H1 (cell line): ENCODE results near the gene MAPK8IP3. TPM values are rescaled to one million over a fixed set of nuclear protein-coding genes. Genes with fewer than 3 reads are reported as not detected.

ENCODE experiments used
- CTCF ChIA-PET: fragments of 300-600 bp; sonication (Branson Sonifier 250); formaldehyde crosslinking; loops from one replicate; lab custom pipeline; 2021; ENCODE audit not compliant: partially characterized antibody; lab: Charles Lee
- POLR2A ChIA-PET: fragments of 300-600 bp; sonication (Branson Sonifier 250); formaldehyde crosslinking; loops from one replicate; lab custom pipeline; 2021; ENCODE audit warnings: inconsistent platforms; ENCODE audit not compliant: partially characterized antibody; lab: Charles Lee
- DNase-seq, 2 experiments: peaks; one replicate each; pipeline versions ENCODE4 v3.0.0 to v3.0.0-alpha.2; 2010 to 2022; ENCODE audit warnings: low spot score in 2 of 2, low read depth in 1 of 2, mixed read lengths in 1 of 2
- FAIRE-seq: peaks from 2 replicates; lab custom pipeline; 2011; peaks lifted over from hg19 to GRCh38; lab: Jason Lieb, UNC
- H2AFZ ChIP-seq: 2 replicates; pipeline ENCODE4 v1.8.1; 2012; ENCODE audit warnings: low read length, inconsistent platforms
- H2AK5ac ChIP-seq: 2 replicates; pipeline ENCODE4 v1.6.1; 2013; ENCODE audit warnings: low read depth, low read length
- H2BK120ac ChIP-seq: replicated peaks from 2 replicates; pipeline ENCODE3; 2013; ENCODE audit warnings: low read depth, low read length, inconsistent platforms
- H2BK12ac ChIP-seq: 2 replicates; pipeline ENCODE4 v1.6.1; 2013; ENCODE audit warnings: low read depth, low read length
- H2BK15ac ChIP-seq: 2 replicates; pipeline ENCODE4 v1.6.1; 2013; ENCODE audit warnings: low read length
- H2BK20ac ChIP-seq: 2 replicates; pipeline ENCODE4 v1.6.1; 2013; ENCODE audit warnings: low read length
- H2BK5ac ChIP-seq: 2 replicates; pipeline ENCODE4 v1.6.1; 2013; ENCODE audit warnings: low read depth, low read length
- H3K14ac ChIP-seq: 2 replicates; pipeline ENCODE4 v1.6.1; 2013; ENCODE audit warnings: inconsistent platforms; ENCODE audit not compliant: insufficient read length
- H3K18ac ChIP-seq: 2 replicates; pipeline ENCODE4 v1.6.1; 2013; ENCODE audit warnings: low read length; ENCODE audit errors: extremely low read depth
- H3K23ac ChIP-seq: 2 replicates; pipeline ENCODE4 v1.6.1; 2013; ENCODE audit warnings: inconsistent platforms; ENCODE audit not compliant: insufficient read length
- H3K23me2 ChIP-seq: 2 replicates; pipeline ENCODE4 v1.6.1; 2013; ENCODE audit warnings: low read depth, low read length
- H3K27ac ChIP-seq: 2 replicates; pipeline ENCODE4 v1.6.1; 2011; ENCODE audit warnings: low read depth, low read length, inconsistent platforms
- H3K27me3 ChIP-seq, 4 experiments: replicated peaks in 1 of 4; 1 replicate in 1 of 4; 2 replicates in 3 of 4; pipeline versions ENCODE4 v1.6.1 to v1.8.1; 2011 to 2013; ENCODE audit warnings: low read length in 3 of 4, mild to moderate bottlenecking in 3 of 4, inconsistent platforms in 2 of 4, mixed read lengths in 2 of 4, moderate library complexity in 1 of 4; ENCODE audit not compliant: control insufficient read depth in 3 of 4, insufficient read depth in 3 of 4; ENCODE audit errors: extremely low read depth in 1 of 4
- H3K36me3 ChIP-seq, 4 experiments: 2 replicates each; pipeline versions ENCODE4 v1.6.1 to v1.8.1; 2011 to 2013; ENCODE audit warnings: mild to moderate bottlenecking in 4 of 4, low read length in 3 of 4, moderate library complexity in 2 of 4, control low read depth in 1 of 4, inconsistent platforms in 1 of 4; ENCODE audit not compliant: insufficient read depth in 4 of 4, control insufficient read depth in 2 of 4
- H3K4ac ChIP-seq: replicated peaks from 2 replicates; pipeline ENCODE3; 2013; ENCODE audit warnings: low read length, low read depth, mixed read lengths, inconsistent platforms; ENCODE audit not compliant: insufficient read length
- H3K4me1 ChIP-seq, 4 experiments: replicated peaks in 1 of 4; 1 replicate in 1 of 4; 2 replicates in 3 of 4; pipeline versions ENCODE4 v1.6.1 to v1.8.1; 2011 to 2013; ENCODE audit warnings: low read length in 3 of 4, inconsistent platforms in 2 of 4, mixed read lengths in 1 of 4; ENCODE audit not compliant: insufficient read depth in 4 of 4, control insufficient read depth in 3 of 4
- H3K4me2 ChIP-seq, 2 experiments: 2 replicates each; pipeline versions ENCODE4 v1.6.1 to v1.8.1; 2011 to 2013; ENCODE audit warnings: low read depth in 2 of 2, low read length in 2 of 2, control low read depth in 1 of 2, inconsistent platforms in 1 of 2, mild to moderate bottlenecking in 1 of 2; ENCODE audit not compliant: insufficient read depth in 1 of 2
- H3K4me3 ChIP-seq, 4 experiments: fragments of 200-600, 300-600 bp in 1 of 4; sonication (generic), shearing (Covaris generic), sonication (Bioruptor Twin) in 1 of 4; 2 replicates each; pipeline versions ENCODE4 v1.5.1 to v1.8.1; 2011 to 2016; ENCODE audit warnings: low read length in 4 of 4, low read depth in 3 of 4, control low read depth in 2 of 4, inconsistent platforms in 2 of 4, mild to moderate bottlenecking in 2 of 4, mixed read lengths in 1 of 4, moderate library complexity in 1 of 4; ENCODE audit not compliant: insufficient read depth in 2 of 4; ENCODE audit errors: extremely low read depth in 1 of 4
- H3K56ac ChIP-seq: replicated peaks from 2 replicates; pipeline ENCODE3; 2013; ENCODE audit warnings: low read depth, mild to moderate bottlenecking, mixed read lengths, low read length, inconsistent platforms; ENCODE audit not compliant: insufficient read length
- H3K79me1 ChIP-seq: 2 replicates; pipeline ENCODE4 v1.6.1; 2013; ENCODE audit warnings: low read depth, low read length, control low read depth
- H3K79me2 ChIP-seq, 2 experiments: 2 replicates each; pipeline versions ENCODE4 v1.6.1 to v1.8.1; 2012 to 2013; ENCODE audit warnings: low read length in 2 of 2, mild to moderate bottlenecking in 2 of 2, inconsistent platforms in 1 of 2; ENCODE audit not compliant: insufficient read depth in 2 of 2, control insufficient read depth in 1 of 2
- H3K9ac ChIP-seq, 4 experiments: replicated peaks in 1 of 4; 1 replicate in 1 of 4; 2 replicates in 3 of 4; pipeline versions ENCODE4 v1.6.1 to v1.8.1; 2011 to 2013; ENCODE audit warnings: low read depth in 3 of 4, low read length in 3 of 4, control low read depth in 2 of 4, mild to moderate bottlenecking in 2 of 4, moderate library complexity in 2 of 4, inconsistent platforms in 1 of 4; ENCODE audit errors: extremely low read depth in 1 of 4
- H3K9me3 ChIP-seq, 2 experiments: 2 replicates each; pipeline versions ENCODE4 v1.6.1 to v1.8.1; 2012 to 2013; ENCODE audit warnings: mild to moderate bottlenecking in 2 of 2, moderate library complexity in 2 of 2, control low read depth in 1 of 2, inconsistent platforms in 1 of 2, low read depth in 1 of 2, low read length in 1 of 2, mixed read lengths in 1 of 2; ENCODE audit not compliant: insufficient read depth in 2 of 2
- H4K20me1 ChIP-seq, 2 experiments: replicated peaks in 1 of 2; 2 replicates each; pipeline versions ENCODE3 to v1.8.1; 2011 to 2013; ENCODE audit warnings: inconsistent platforms in 2 of 2, low read length in 2 of 2, mild to moderate bottlenecking in 1 of 2; ENCODE audit not compliant: insufficient read depth in 2 of 2, control insufficient read depth in 1 of 2
- H4K5ac ChIP-seq: 2 replicates; pipeline ENCODE4 v1.6.1; 2013; ENCODE audit warnings: low read length, low read depth, mixed read lengths, inconsistent platforms; ENCODE audit not compliant: insufficient read length
- H4K8ac ChIP-seq: 2 replicates; pipeline ENCODE4 v1.8.0; 2013; ENCODE audit warnings: mild to moderate bottlenecking, moderate library complexity, low read length, inconsistent platforms; ENCODE audit not compliant: insufficient read depth; ENCODE audit errors: extremely low read depth
- H4K91ac ChIP-seq: replicated peaks from 2 replicates; pipeline ENCODE3; 2013; ENCODE audit warnings: low read length, mixed read lengths, inconsistent platforms; ENCODE audit not compliant: insufficient read length
- ASH2L ChIP-seq: fragments of 200-600, 300-600 bp; sonication (generic); IDR thresholded peaks from one replicate; pipeline ENCODE4 v1.7.1; 2017; ENCODE audit warnings: low read length
- FOSL1 ChIP-seq: IDR thresholded peaks from 2 replicates; pipeline ENCODE4 v1.6.1; 2011; ENCODE audit warnings: mild to moderate bottlenecking, low read depth, low read length, moderate library complexity; ENCODE audit not compliant: insufficient read depth
- HDAC2 ChIP-seq, 2 experiments: fragments of 300-600 bp in 1 of 2; sonication (generic) in 1 of 2; IDR thresholded peaks; 2 replicates each; pipeline ENCODE4 v1.6.1; 2011 to 2012; ENCODE audit warnings: low read depth in 2 of 2, low read length in 2 of 2, mild to moderate bottlenecking in 2 of 2, moderate library complexity in 2 of 2, borderline replicate concordance in 1 of 2, inconsistent platforms in 1 of 2
- JUN ChIP-seq: IDR thresholded peaks from 2 replicates; pipeline ENCODE4 v1.6.1; 2011; ENCODE audit warnings: low read depth, mild to moderate bottlenecking, improper control_type of control experiment, low read length
- PHF8 ChIP-seq: fragments of 200-600 bp; sonication (generic); conservative IDR thresholded peaks from 2 replicates; pipeline ENCODE4 v1.7.1; 2012; ENCODE audit warnings: low read depth, mild to moderate bottlenecking, inconsistent platforms, low read length, moderate library complexity
- POLR2A ChIP-seq, 2 experiments: IDR thresholded peaks; 1 replicate in 1 of 2; 2 replicates in 1 of 2; pipeline ENCODE4 v1.6.1; 2011; ENCODE audit warnings: low read depth in 2 of 2, low read length in 2 of 2, mild to moderate bottlenecking in 2 of 2; ENCODE audit errors: control extremely low read depth in 1 of 2
- RAD21 ChIP-seq, 2 experiments: IDR thresholded peaks in 1 of 2; conservative IDR thresholded peaks in 1 of 2; 2 replicates each; pipeline ENCODE4 v1.6.1; 2011; ENCODE audit warnings: low read depth in 2 of 2, low read length in 2 of 2, improper control_type of control experiment in 1 of 2, inconsistent platforms in 1 of 2, mild to moderate bottlenecking in 1 of 2, moderate library complexity in 1 of 2
- RFX5 ChIP-seq: IDR thresholded peaks from 2 replicates; pipeline ENCODE4 v1.6.1; 2011; ENCODE audit warnings: low read depth, low read length, improper control_type of control experiment, borderline replicate concordance
- SRF ChIP-seq: IDR thresholded peaks from 2 replicates; pipeline ENCODE4 v1.6.1; 2011; ENCODE audit warnings: mild to moderate bottlenecking, low read depth, low read length, moderate library complexity
- SUZ12 ChIP-seq: fragments of 200-600 bp; sonication (generic); IDR thresholded peaks from 2 replicates; pipeline ENCODE4 v1.6.1; 2012; ENCODE audit warnings: mild to moderate bottlenecking, inconsistent platforms, low read length, moderate library complexity, mixed read lengths
- TAF7 ChIP-seq: optimal IDR thresholded peaks from 2 replicates; pipeline ENCODE3; 2011; ENCODE audit warnings: low read depth, mild to moderate bottlenecking, inconsistent platforms, low read length, moderate library complexity, borderline replicate concordance
- TBP ChIP-seq: IDR thresholded peaks from 2 replicates; pipeline ENCODE4 v1.6.1; 2011; ENCODE audit warnings: low read depth, low read length, improper control_type of control experiment
- TCF12 ChIP-seq: IDR thresholded peaks from 2 replicates; pipeline ENCODE4 v1.6.1; 2011; ENCODE audit warnings: low read depth, mild to moderate bottlenecking, low read length
- WGBS, 2 experiments: shearing (Covaris generic) in 1 of 2; methylation state at CpG; one replicate each; pipeline versions ENCODE4 v1.1.6 to v1.1.7; 2013 to 2015; ENCODE audit warnings: low lambda C conversion rate in 2 of 2, mixed read lengths in 2 of 2, inconsistent platforms in 1 of 2, low coverage in 1 of 2, missing lambda C conversion rate in 1 of 2; ENCODE audit not compliant: insufficient replicate concordance in 2 of 2, insufficient coverage in 1 of 2, insufficient read length in 1 of 2; ENCODE audit errors: extremely low coverage in 1 of 2, missing lambda C conversion rate in 1 of 2; 5-methylcytosine and 5-hydroxymethylcytosine counted together
- polyA plus RNA-seq, 7 experiments: library from polyadenylated mRNA; depleted of rRNA in 3 of 7; stranded (reverse) in 5 of 7; unstranded in 2 of 7; fragments of >200 nt in 5 of 7; fragments of 200-250 nt in 2 of 7; gene quantifications; 1 replicate in 5 of 7; 2 replicates in 1 of 7; 4 replicates in 1 of 7; pipeline versions ENCODE4 v1.2.1 to v1.2.3, GENCODE V29; 2011 to 2013; ENCODE audit warnings: missing spikeins in 2 of 7, mixed read lengths in 2 of 7
- total RNA-seq: library from RNA; stranded (reverse); fragmentation: NEBNext Ultra II Directional; extraction: Animal tissue kit (Norgen Biotek cat#: 25700); gene quantifications from 2 replicates; pipeline ENCODE4 v1.2.1, GENCODE V29; 2021
- TF ChIP-seq, protein P1 (sequence below): IDR thresholded peaks from 2 replicates; pipeline ENCODE4 v1.6.1; 2012; ENCODE audit warnings: inconsistent platforms

MAPK8IP3 gene
- total and polyA plus RNA-seq, 2 of the 8 experiments (the other 6 are each of a cell fraction or from before 2014, with no cell fraction given), result 16.9 to 43.4 TPM

DNA sequence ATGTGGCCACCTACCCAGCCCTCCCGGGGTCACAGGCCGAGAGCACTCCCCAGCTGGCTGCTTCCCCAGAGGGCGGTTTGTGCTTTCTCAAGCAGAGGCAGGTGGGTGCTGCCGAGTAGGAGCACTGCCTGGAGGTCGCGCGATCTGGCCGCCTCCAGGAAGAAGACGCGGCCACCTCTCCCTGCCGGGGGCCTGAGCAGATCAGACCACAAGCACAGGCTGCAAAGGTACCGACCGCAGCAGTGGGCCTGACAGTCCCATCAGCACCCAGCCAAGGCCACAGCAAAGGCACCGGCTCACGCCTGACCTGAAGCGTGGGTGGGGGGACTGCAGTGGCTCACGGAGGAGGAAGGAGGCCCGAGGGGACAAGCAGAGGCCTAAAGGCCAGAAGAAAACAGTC, 102.7 kb downstream of the MAPK8IP3 start:
- no peak overlapping the region for H4K91ac ChIP-seq
- CTCF ChIA-PET, result no interaction called here
- no peak for FAIRE-seq
- no peak for TF ChIP-seq JUN
- TF ChIP-seq RAD21 (IDR thresholded peaks at IDR 0.05 in 1 of 2, conservative IDR thresholded peaks at IDR 0.05 in 1 of 2; ENCODE audit: low read depth in 2 of 2, low read length in 2 of 2), result no peak
- no peak for TF ChIP-seq HDAC2 (IDR thresholded peaks at IDR 0.05; ENCODE audit: borderline replicate concordance in 1 of 2, low read depth in 2 of 2, low read length in 2 of 2)
- TF ChIP-seq POLR2A (IDR thresholded peaks at IDR 0.05; ENCODE audit: control extremely low read depth in 1 of 2, low read depth in 2 of 2, low read length in 2 of 2), result no peak
- TF ChIP-seq TBP, result no peak
- no peak for TF ChIP-seq SRF
- no peak for TF ChIP-seq TAF7
- TF ChIP-seq, protein P1, sequence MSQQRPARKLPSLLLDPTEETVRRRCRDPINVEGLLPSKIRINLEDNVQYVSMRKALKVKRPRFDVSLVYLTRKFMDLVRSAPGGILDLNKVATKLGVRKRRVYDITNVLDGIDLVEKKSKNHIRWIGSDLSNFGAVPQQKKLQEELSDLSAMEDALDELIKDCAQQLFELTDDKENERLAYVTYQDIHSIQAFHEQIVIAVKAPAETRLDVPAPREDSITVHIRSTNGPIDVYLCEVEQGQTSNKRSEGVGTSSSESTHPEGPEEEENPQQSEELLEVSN, result no peak
- no peak for TF ChIP-seq ASH2L
- no peak for TF ChIP-seq TCF12
- TF ChIP-seq RFX5, result no peak
- TF ChIP-seq PHF8, result no peak
- no peak for TF ChIP-seq FOSL1
- no peak for TF ChIP-seq SUZ12

More for the DNA sequence above, 102.7 kb downstream of the MAPK8IP3 start:
- Histone ChIP-seq H3K23me2 (no peaks in the 10 kb centered on the region), H3K23ac (no peak overlapping the region), H4K20me1 (no peaks in the 10 kb centered on the region), H3K4me2 (no peak overlapping the region), H3K27me3 (no peaks in the 10 kb centered on the region), H4K5ac (no peak overlapping the region), H2BK5ac (no peak overlapping the region), H3K27ac (no peak overlapping the region), H3K4me1 (no peaks in the 10 kb centered on the region; a peak in 2 of 7 replicates), H3K79me1 (no peaks in the 10 kb centered on the region), H2AFZ (no peak overlapping the region), H3K14ac (no peak overlapping the region), H3K9ac (no peak overlapping the region), H3K56ac (no peak overlapping the region), H3K36me3 (no peaks in the 10 kb centered on the region; a peak in 1 of 8 replicates), H2BK15ac (no peak overlapping the region), H2BK20ac (no peak overlapping the region), H3K79me2 (no peaks in the 10 kb centered on the region), H3K4ac (no peak overlapping the region), H4K8ac (no peak overlapping the region), H3K4me3 (no peak overlapping the region), H2BK120ac (no peak overlapping the region), H3K18ac (no peak overlapping the region), H2BK12ac (no peak overlapping the region), H2AK5ac (no peak overlapping the region), H3K9me3 (peaks cover 3 to 6% of the 10 kb centered on the region in 2 experiments; a peak in 1 of 4 replicates)
- 84% methylated on average over 18 of the region's 18 CpGs; no CpG with 5 or more reads in 1 of the 2 experiments for WGBS, 2 experiments
- no peak for DNase-seq
- POLR2A ChIA-PET, result no interaction called here
